ENCODE data around the gene SLC43A1. TPM values are rescaled to one million over a fixed set of nuclear protein-coding genes. Genes with fewer than 3 reads are reported as not detected.
A peak's percentile ranks its signal among the peaks of the same experiment; 100 is the strongest.

SLC43A1 gene
- total RNA-seq, 1 experiment from 2014 or later, result 27.1 TPM

- Mint-ChIP-seq H3K27me3 (ENCODE audit: low read depth) (peaks cover 33% of the 10 kb centered on the region), H3K27ac (no peak overlapping the region), H3K36me3 (peaks cover 21% of the 10 kb centered on the region; the same call in 1 of the 2 replicates), H3K4me1 (peaks cover 20% of the 10 kb centered on the region), H3K9me3 (no peaks in the 10 kb centered on the region), H3K4me3 (no peak overlapping the region)
- ChIA-PET CTCF (interaction anchor here (1.2 to 9.7 kb wide), 2 partner anchors 8 to 27 kb away, joined by 5 to 97 read pairs; no protein-coding TSS in a partner anchor), POLR2A (no interaction called here)
- ATAC-seq (no peak), DNase-seq (ENCODE audit: low spot score) (no peak)
- no peak for TF ChIP-seq FOXP4 (CRISPR knock-in tag; IDR thresholded peaks at IDR 0.05)
- no peak for TF ChIP-seq AFF4 (CRISPR knock-in tag; IDR thresholded peaks at IDR 0.05; ENCODE audit: borderline replicate concordance)
- TF ChIP-seq, protein P1, sequence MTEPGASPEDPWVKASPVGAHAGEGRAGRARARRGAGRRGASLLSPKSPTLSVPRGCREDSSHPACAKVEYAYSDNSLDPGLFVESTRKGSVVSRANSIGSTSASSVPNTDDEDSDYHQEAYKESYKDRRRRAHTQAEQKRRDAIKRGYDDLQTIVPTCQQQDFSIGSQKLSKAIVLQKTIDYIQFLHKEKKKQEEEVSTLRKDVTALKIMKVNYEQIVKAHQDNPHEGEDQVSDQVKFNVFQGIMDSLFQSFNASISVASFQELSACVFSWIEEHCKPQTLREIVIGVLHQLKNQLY (CRISPR knock-in tag; IDR thresholded peaks at IDR 0.05), result no peak
- no peak for TF ChIP-seq ATF3 (CRISPR knock-in tag; conservative IDR thresholded peaks at IDR 0.05)
These were observed 30.1 kb downstream of the SLC43A1 start for GRCh38 chr11:57485217-57485990.

- H3K9me3 Mint-ChIP-seq, result no peaks in the 10 kb centered on the region
- POLR2A ChIA-PET, result interaction anchor here (1.1 to 2.3 kb wide), 2 partner anchors 9 to 23 kb away, joined by 3 to 12 read pairs; no protein-coding TSS in a partner anchor
- CTCF ChIA-PET, result interaction anchor here (0.7 to 9.7 kb wide), 11 partner anchors 7 to 160 kb away, joined by 3 to 260 read pairs (median 15); partner anchors contain the start of gene RTN4RL2
- ATAC-seq, result no peak
- peaks cover 30% of the 10 kb centered on the region for H3K4me1 Mint-ChIP-seq
- peaks cover 21% of the 10 kb centered on the region; the same call in 1 of the 2 replicates for H3K36me3 Mint-ChIP-seq
- TF ChIP-seq TEAD1 (CRISPR knock-in tag; IDR thresholded peaks at IDR 0.05), result no peak
- TF ChIP-seq, protein P2, sequence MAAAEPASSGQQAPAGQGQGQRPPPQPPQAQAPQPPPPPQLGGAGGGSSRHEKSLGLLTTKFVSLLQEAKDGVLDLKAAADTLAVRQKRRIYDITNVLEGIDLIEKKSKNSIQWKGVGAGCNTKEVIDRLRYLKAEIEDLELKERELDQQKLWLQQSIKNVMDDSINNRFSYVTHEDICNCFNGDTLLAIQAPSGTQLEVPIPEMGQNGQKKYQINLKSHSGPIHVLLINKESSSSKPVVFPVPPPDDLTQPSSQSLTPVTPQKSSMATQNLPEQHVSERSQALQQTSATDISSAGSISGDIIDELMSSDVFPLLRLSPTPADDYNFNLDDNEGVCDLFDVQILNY (CRISPR knock-in tag; IDR thresholded peaks at IDR 0.05), result no peak
- TF ChIP-seq ZNF219 (CRISPR knock-in tag; IDR thresholded peaks at IDR 0.05; ENCODE audit: borderline replicate concordance), result no peak
- H3K27ac Mint-ChIP-seq, result no peak overlapping the region
- H3K27me3 Mint-ChIP-seq (ENCODE audit: low read depth), result peaks cover 40% of the 10 kb centered on the region
- DNase-seq (ENCODE audit: low spot score), result no peak
- H3K4me3 Mint-ChIP-seq, result no peak overlapping the region
These were observed 31.3 kb downstream of the SLC43A1 start for GRCh38 chr11:57484141-57484710.

GRCh38 chr11:57483562-57483918 lies 32.0 kb downstream of the SLC43A1 start:
- ATAC-seq, result no peak
- Mint-ChIP-seq H3K27me3 (ENCODE audit: low read depth) (peaks cover 46% of the 10 kb centered on the region), H3K36me3 (peaks cover 21% of the 10 kb centered on the region; the same call in 1 of the 2 replicates), H3K27ac (no peak overlapping the region), H3K4me1 (peaks cover 36% of the 10 kb centered on the region), H3K4me3 (peak overlapping the region; percentile 72), H3K9me3 (no peaks in the 10 kb centered on the region)
- TF ChIP-seq CBFB (CRISPR knock-in tag; IDR thresholded peaks at IDR 0.05; ENCODE audit: low read depth) (no peak), ZNF281 (CRISPR knock-in tag; IDR thresholded peaks at IDR 0.05) (no peak), IRF1 (CRISPR knock-in tag; IDR thresholded peaks at IDR 0.05) (no peak), NFE2L1 (CRISPR knock-in tag; IDR thresholded peaks at IDR 0.05) (no peak), SMAD4 (CRISPR knock-in tag; IDR thresholded peaks at IDR 0.05) (no peak), EMX1 (CRISPR knock-in tag; IDR thresholded peaks at IDR 0.05) (no peak), ETV6 (CRISPR knock-in tag; IDR thresholded peaks at IDR 0.05) (no peak)
- CTCF ChIA-PET, result interaction anchor here (0.6 to 9.7 kb wide), 13 partner anchors 8 to 161 kb away, joined by 3 to 260 read pairs (median 9); partner anchors contain the start of gene RTN4RL2
- DNase-seq (ENCODE audit: low spot score), result no peak
- POLR2A ChIA-PET, result interaction anchor here (1.1 to 2.3 kb wide), 2 partner anchors 10 to 23 kb away, joined by 3 to 12 read pairs; no protein-coding TSS in a partner anchor
